ENCODE data around the gene SMURF1.

SMURF1 gene

GRCh38 chr7:99086532-99086931 lies 57.4 kb downstream of the SMURF1 start:
- Histone ChIP-seq H3K36me3 (ENCODE audit: control insufficient read depth, insufficient read depth, low read length) (no peaks in the 10 kb centered on the region), H3K4me3 (replicated peaks; ENCODE audit: low read depth, low read length) (no peak overlapping the region), H3K27me3 (replicated peaks; ENCODE audit: control insufficient read depth, insufficient read depth, low read length) (no peaks in the 10 kb centered on the region)
- no peak for TF ChIP-seq CTCF (IDR thresholded peaks at IDR 0.05; ENCODE audit: insufficient read depth, low read length, poor library complexity, severe bottlenecking)
- no peak for DNase-seq (ENCODE audit: extremely low read depth, insufficient read length)

- no peak for TF ChIP-seq CTCF (IDR thresholded peaks at IDR 0.05; ENCODE audit: insufficient read depth, low read length, poor library complexity, severe bottlenecking)
- no peaks in the 10 kb centered on the region for H3K27me3 ChIP-seq (replicated peaks; ENCODE audit: control insufficient read depth, insufficient read depth, low read length)
- H3K36me3 ChIP-seq (ENCODE audit: control insufficient read depth, insufficient read depth, low read length): no peaks in the 10 kb centered on the region
- no peak for DNase-seq (ENCODE audit: extremely low read depth, insufficient read length)
- H3K4me3 ChIP-seq (replicated peaks; ENCODE audit: low read depth, low read length): no peak overlapping the region
Observed at GRCh38 chr7:99083733-99084132, 60.2 kb downstream of the SMURF1 start.

- H3K4me3 ChIP-seq (replicated peaks; ENCODE audit: low read depth, low read length): no peak overlapping the region
- no peak for DNase-seq (ENCODE audit: extremely low read depth, insufficient read length)
- H3K27me3 ChIP-seq (replicated peaks; ENCODE audit: control insufficient read depth, insufficient read depth, low read length): no peaks in the 10 kb centered on the region
- H3K36me3 ChIP-seq (ENCODE audit: control insufficient read depth, insufficient read depth, low read length): no peaks in the 10 kb centered on the region
- TF ChIP-seq CTCF (IDR thresholded peaks at IDR 0.05; ENCODE audit: insufficient read depth, low read length, poor library complexity, severe bottlenecking): no peak
Observed at GRCh38 chr7:99083068-99083651, 60.7 kb downstream of the SMURF1 start.

GRCh38 chr7:99080679-99081078 lies 63.2 kb downstream of the SMURF1 start:
- no peak for TF ChIP-seq CTCF (IDR thresholded peaks at IDR 0.05; ENCODE audit: insufficient read depth, low read length, poor library complexity, severe bottlenecking)
- DNase-seq (ENCODE audit: extremely low read depth, insufficient read length): no peak

GRCh38 chr7:99079104-99079503 lies 64.8 kb downstream of the SMURF1 start:
- no peaks in the 10 kb centered on the region for H3K36me3 ChIP-seq (ENCODE audit: control insufficient read depth, insufficient read depth, low read length)
- no peaks in the 10 kb centered on the region for H3K27me3 ChIP-seq (replicated peaks; ENCODE audit: control insufficient read depth, insufficient read depth, low read length)
- no peak overlapping the region for H3K4me3 ChIP-seq (replicated peaks; ENCODE audit: low read depth, low read length)
- TF ChIP-seq CTCF (IDR thresholded peaks at IDR 0.05; ENCODE audit: insufficient read depth, low read length, poor library complexity, severe bottlenecking): no peak
- no peak for DNase-seq (ENCODE audit: extremely low read depth, insufficient read length)

More at GRCh38 chr7:99080679-99081078, 63.2 kb downstream of the SMURF1 start:
- Histone ChIP-seq H3K36me3 (ENCODE audit: control insufficient read depth, insufficient read depth, low read length) (no peaks in the 10 kb centered on the region), H3K27me3 (replicated peaks; ENCODE audit: control insufficient read depth, insufficient read depth, low read length) (no peaks in the 10 kb centered on the region), H3K4me3 (replicated peaks; ENCODE audit: low read depth, low read length) (no peak overlapping the region)

- no peak for DNase-seq (ENCODE audit: extremely low read depth, insufficient read length)
- no peak for TF ChIP-seq CTCF (IDR thresholded peaks at IDR 0.05; ENCODE audit: insufficient read depth, low read length, poor library complexity, severe bottlenecking)
- Histone ChIP-seq H3K27me3 (replicated peaks; ENCODE audit: control insufficient read depth, insufficient read depth, low read length) (no peaks in the 10 kb centered on the region), H3K4me3 (replicated peaks; ENCODE audit: low read depth, low read length) (no peak overlapping the region), H3K36me3 (ENCODE audit: control insufficient read depth, insufficient read depth, low read length) (no peaks in the 10 kb centered on the region)
Observed at GRCh38 chr7:99078416-99078815, 65.5 kb downstream of the SMURF1 start.

Data from GM06990 (cell line).